GM23338 (cell line): ENCODE results near the gene SFR1. TPM values are rescaled to one million over a fixed set of nuclear protein-coding genes. Genes with fewer than 3 reads are reported as not detected.

ENCODE experiments used
- ATAC-seq: fragments of 200-7000 bp; cut with Tn5 transposase; 3 replicates; pipeline ENCODE4 v1.9.1; 2020
- DNase-seq: peaks from one replicate; pipeline ENCODE4 v3.0.0-alpha.2; 2015; ENCODE audit warnings: low spot score
- H2AFZ ChIP-seq: fragments of 200-600 bp; sonication (generic); 2 replicates; pipeline ENCODE4 v1.8.0; 2016; ENCODE audit warnings: antibody characterized with exemption, mild to moderate bottlenecking, moderate library complexity
- H3F3A ChIP-seq: fragments of 200-600 bp; sonication (generic); replicated peaks from 2 replicates; pipeline ENCODE4 v1.8.0; 2017; ENCODE audit warnings: antibody characterized with exemption, mixed run types, low read depth
- H3K27ac ChIP-seq: fragments of 200-600 bp; sonication (generic); 2 replicates; pipeline ENCODE4 v1.6.1; 2016; ENCODE audit warnings: low read depth
- H3K27me3 ChIP-seq: fragments of 200-600 bp; sonication (generic); 2 replicates; pipeline ENCODE4 v1.8.0; 2016; ENCODE audit warnings: mild to moderate bottlenecking, mixed run types, moderate library complexity; ENCODE audit not compliant: insufficient read depth
- H3K36me3 ChIP-seq: fragments of 200-600 bp; sonication (generic); 2 replicates; pipeline ENCODE4 v1.8.0; 2016; ENCODE audit warnings: mild to moderate bottlenecking; ENCODE audit not compliant: insufficient read depth
- H3K4me1 ChIP-seq: fragments of 200-600 bp; sonication (generic); 2 replicates; pipeline ENCODE4 v1.8.0; 2016; ENCODE audit warnings: mild to moderate bottlenecking, moderate library complexity; ENCODE audit not compliant: insufficient read depth
- H3K4me2 ChIP-seq: fragments of 200-600 bp; sonication (generic); 2 replicates; pipeline ENCODE4 v1.7.1; 2017; ENCODE audit warnings: mixed run types
- H3K4me3 ChIP-seq: fragments of 200-600 bp; sonication (generic); 2 replicates; pipeline ENCODE4 v1.6.1; 2016; ENCODE audit warnings: mixed run types
- H3K79me2 ChIP-seq: fragments of 200-600 bp; sonication (generic); replicated peaks from 2 replicates; pipeline ENCODE4 v1.8.0; 2017; ENCODE audit warnings: mild to moderate bottlenecking; ENCODE audit not compliant: insufficient read depth
- H3K9me2 ChIP-seq: fragments of 200-600 bp; sonication (generic); 2 replicates; pipeline ENCODE4 v1.8.0; 2017; ENCODE audit not compliant: insufficient read depth
- H4K20me1 ChIP-seq: fragments of 200-600 bp; sonication (generic); replicated peaks from 2 replicates; pipeline ENCODE4 v1.8.0; 2017; ENCODE audit warnings: mild to moderate bottlenecking; ENCODE audit not compliant: insufficient read depth
- H3K27ac Mint-ChIP-seq: 2 replicates; pipeline ENCODE4 v1.8.0; 2020; ENCODE audit warnings: inconsistent platforms, mild to moderate bottlenecking, moderate library complexity, mixed read lengths
- H3K27me3 Mint-ChIP-seq: 3 replicates; pipeline ENCODE4 v1.8.0; 2022; ENCODE audit warnings: low read depth, mild to moderate bottlenecking, moderate library complexity, mixed read lengths, inconsistent platforms; ENCODE audit not compliant: insufficient read depth, poor library complexity
- H3K36me3 Mint-ChIP-seq: 3 replicates; pipeline ENCODE4 v1.8.0; 2021; ENCODE audit warnings: low read depth, mild to moderate bottlenecking, inconsistent platforms, moderate library complexity, mixed read lengths
- H3K4me1 Mint-ChIP-seq: 3 replicates; pipeline ENCODE4 v1.8.0; 2020; ENCODE audit warnings: mild to moderate bottlenecking, inconsistent platforms, mixed read lengths
- H3K4me3 Mint-ChIP-seq: 3 replicates; pipeline ENCODE4 v1.8.0; 2021; ENCODE audit warnings: moderate library complexity, mild to moderate bottlenecking, inconsistent platforms, mixed read lengths
- H3K9me3 Mint-ChIP-seq: 3 replicates; pipeline ENCODE4 v1.8.0; 2020; ENCODE audit warnings: moderate library complexity, mild to moderate bottlenecking, inconsistent platforms, mixed read lengths
- EZH2 ChIP-seq: fragments of 200-600 bp; sonication (generic); IDR thresholded peaks from one replicate; pipeline ENCODE4 v1.8.0; 2017; ENCODE audit warnings: antibody characterized with exemption, mild to moderate bottlenecking, low read depth; ENCODE audit not compliant: unreplicated experiment
- JUNB ChIP-seq: IDR thresholded peaks from one replicate; pipeline ENCODE4 v1.6.1; 2016; ENCODE audit warnings: antibody characterized with exemption; ENCODE audit not compliant: unreplicated experiment
- POLR2AphosphoS5 ChIP-seq: IDR thresholded peaks from 2 replicates; pipeline ENCODE4 v1.6.1; 2016; ENCODE audit warnings: antibody characterized with exemption, low read depth
- ZNF114 ChIP-seq: fragments of 250-450 bp; sonication (Bioruptor Pico); IDR thresholded peaks from 2 replicates; pipeline ENCODE4 v1.5.0; 2020; ENCODE audit warnings: mild to moderate bottlenecking, moderate library complexity
- ZNF331 ChIP-seq: fragments of 250-450 bp; sonication (Bioruptor Pico); IDR thresholded peaks from 2 replicates; pipeline ENCODE4 v1.5.0; 2020; ENCODE audit warnings: low read depth, mild to moderate bottlenecking, moderate library complexity
- ZNF462 ChIP-seq: fragments of 250-450 bp; sonication (Bioruptor Pico); IDR thresholded peaks from 2 replicates; pipeline ENCODE4 v1.5.0; 2020; ENCODE audit warnings: mild to moderate bottlenecking, moderate library complexity
- polyA plus RNA-seq: library from polyadenylated mRNA; unstranded; fragments of >200 nt; fragmentation: Nextera tagmentation; extraction: Ambion mirVana; gene quantifications from 2 replicates; pipeline ENCODE4 v1.2.1, GENCODE V29; 2016
- total RNA-seq: library from RNA; depleted of rRNA; stranded (reverse); fragments of >200 nt; shearing (Covaris generic); gene quantifications from 2 replicates; pipeline ENCODE4 v1.2.3, GENCODE V29; 2014
- TF ChIP-seq, protein P1 (sequence below): IDR thresholded peaks from 2 replicates; pipeline ENCODE4 v1.6.1; 2016; ENCODE audit warnings: antibody characterized with exemption
- TF ChIP-seq, protein P2 (sequence below), 2 experiments: fragments of 200-600 bp in 1 of 2; sonication (generic) in 1 of 2; conservative IDR thresholded peaks; 2 replicates each; pipeline versions ENCODE4 v1.5.1 to v1.6.1; 2016 to 2017; ENCODE audit warnings: antibody characterized with exemption in 2 of 2, low read depth in 2 of 2, mild to moderate bottlenecking in 2 of 2, moderate library complexity in 1 of 2

The SFR1 gene
- total and polyA plus RNA-seq, 2 experiments from 2014 or later, result 8.3 to 13.0 TPM

DNA sequence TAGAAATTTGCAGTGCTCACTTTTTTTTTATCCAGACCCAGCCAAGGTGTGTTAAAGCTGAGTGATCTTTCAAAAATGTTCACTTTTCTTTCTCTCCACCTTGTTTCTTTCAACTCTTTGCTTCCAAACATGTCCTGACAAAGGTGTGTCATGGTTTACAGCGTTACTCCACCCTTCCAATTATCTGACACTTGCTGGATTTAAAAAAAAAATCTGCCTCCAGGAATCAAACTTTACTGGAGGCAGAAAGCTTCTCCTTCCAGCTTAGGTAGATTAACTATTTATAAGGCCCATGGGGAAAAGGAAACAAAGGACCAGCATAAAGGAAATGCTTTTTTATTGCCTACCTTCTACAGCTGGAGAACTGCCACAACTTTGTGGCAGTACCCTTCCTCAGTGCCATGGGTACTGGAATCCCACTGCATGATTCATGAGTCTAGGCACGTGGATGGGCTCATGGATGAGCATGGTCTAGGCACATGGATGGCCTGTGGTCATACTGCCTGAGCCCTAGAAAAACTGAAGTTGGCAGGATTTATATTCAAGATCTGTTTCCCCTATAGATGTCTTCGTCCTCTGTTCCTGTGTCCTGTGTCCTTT lies 36.1 kb upstream of the SFR1 start, which contains the start of gene COL17A1:
COL17A1 (minus strand) TSS at position 80 of the 600 bp plus-strand sequence. CDS start 5,207 bp downstream, outside the sequence.
- Mint-ChIP-seq H3K4me1 (peaks cover 25% of the 10 kb centered on the region), H3K36me3 (no peaks in the 10 kb centered on the region), H3K27ac (0 out of 2 replicates have a peak within 1 kb of the TSS, but pooled peaks have one; percentile 37), H3K9me3 (no peaks in the 10 kb centered on the region), H3K27me3 (no peaks in the 10 kb centered on the region), H3K4me3 (no peak within 1 kb of the TSS)
- Histone ChIP-seq H2AFZ (peak within 1 kb of the TSS; percentile 70; the same call in 1 of the 2 replicates), H3K4me3 (no peak within 1 kb of the TSS), H4K20me1 (no peaks in the 10 kb centered on the region), H3K9me2 (peaks cover 4% of the 10 kb centered on the region), H3K4me1 (peaks cover 18% of the 10 kb centered on the region), H3K27me3 (no peaks in the 10 kb centered on the region), H3K36me3 (no peaks in the 10 kb centered on the region), H3K4me2 (no peak within 1 kb of the TSS), H3F3A (no peaks in the 10 kb centered on the region), H3K79me2 (no peaks in the 10 kb centered on the region), H3K27ac (no peak within 1 kb of the TSS)
- TF ChIP-seq ZNF114 (CRISPR knock-in tag), result no peak
- TF ChIP-seq, protein P1, sequence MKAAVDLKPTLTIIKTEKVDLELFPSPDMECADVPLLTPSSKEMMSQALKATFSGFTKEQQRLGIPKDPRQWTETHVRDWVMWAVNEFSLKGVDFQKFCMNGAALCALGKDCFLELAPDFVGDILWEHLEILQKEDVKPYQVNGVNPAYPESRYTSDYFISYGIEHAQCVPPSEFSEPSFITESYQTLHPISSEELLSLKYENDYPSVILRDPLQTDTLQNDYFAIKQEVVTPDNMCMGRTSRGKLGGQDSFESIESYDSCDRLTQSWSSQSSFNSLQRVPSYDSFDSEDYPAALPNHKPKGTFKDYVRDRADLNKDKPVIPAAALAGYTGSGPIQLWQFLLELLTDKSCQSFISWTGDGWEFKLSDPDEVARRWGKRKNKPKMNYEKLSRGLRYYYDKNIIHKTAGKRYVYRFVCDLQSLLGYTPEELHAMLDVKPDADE, result no peak
- TF ChIP-seq ZNF331 (CRISPR knock-in tag), result no peak
- no peak for TF ChIP-seq EZH2
- TF ChIP-seq, protein P2, sequence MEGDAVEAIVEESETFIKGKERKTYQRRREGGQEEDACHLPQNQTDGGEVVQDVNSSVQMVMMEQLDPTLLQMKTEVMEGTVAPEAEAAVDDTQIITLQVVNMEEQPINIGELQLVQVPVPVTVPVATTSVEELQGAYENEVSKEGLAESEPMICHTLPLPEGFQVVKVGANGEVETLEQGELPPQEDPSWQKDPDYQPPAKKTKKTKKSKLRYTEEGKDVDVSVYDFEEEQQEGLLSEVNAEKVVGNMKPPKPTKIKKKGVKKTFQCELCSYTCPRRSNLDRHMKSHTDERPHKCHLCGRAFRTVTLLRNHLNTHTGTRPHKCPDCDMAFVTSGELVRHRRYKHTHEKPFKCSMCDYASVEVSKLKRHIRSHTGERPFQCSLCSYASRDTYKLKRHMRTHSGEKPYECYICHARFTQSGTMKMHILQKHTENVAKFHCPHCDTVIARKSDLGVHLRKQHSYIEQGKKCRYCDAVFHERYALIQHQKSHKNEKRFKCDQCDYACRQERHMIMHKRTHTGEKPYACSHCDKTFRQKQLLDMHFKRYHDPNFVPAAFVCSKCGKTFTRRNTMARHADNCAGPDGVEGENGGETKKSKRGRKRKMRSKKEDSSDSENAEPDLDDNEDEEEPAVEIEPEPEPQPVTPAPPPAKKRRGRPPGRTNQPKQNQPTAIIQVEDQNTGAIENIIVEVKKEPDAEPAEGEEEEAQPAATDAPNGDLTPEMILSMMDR (conservative IDR thresholded peaks at IDR 0.05; ENCODE audit: low read depth in 2 of 2), result no peak
- no peak for TF ChIP-seq POLR2AphosphoS5
- no peak for TF ChIP-seq JUNB
- TF ChIP-seq ZNF462 (CRISPR knock-in tag), result no peak
- DNase-seq, result no peak
- ATAC-seq, result no peak
